NCI-H345 treated with DMSO at 0.1 percent for 48 hours (cell line): ENCODE measurements around the gene MTFR2.
A peak's percentile ranks its signal among the peaks of the same experiment; 100 is the strongest.

Experiments
- DNase-seq: peaks from one replicate; lab custom pipeline; 2025; ENCODE audit not compliant: unreplicated experiment; lab: John Stamatoyannopoulos, UW

MTFR2 gene

DNA sequence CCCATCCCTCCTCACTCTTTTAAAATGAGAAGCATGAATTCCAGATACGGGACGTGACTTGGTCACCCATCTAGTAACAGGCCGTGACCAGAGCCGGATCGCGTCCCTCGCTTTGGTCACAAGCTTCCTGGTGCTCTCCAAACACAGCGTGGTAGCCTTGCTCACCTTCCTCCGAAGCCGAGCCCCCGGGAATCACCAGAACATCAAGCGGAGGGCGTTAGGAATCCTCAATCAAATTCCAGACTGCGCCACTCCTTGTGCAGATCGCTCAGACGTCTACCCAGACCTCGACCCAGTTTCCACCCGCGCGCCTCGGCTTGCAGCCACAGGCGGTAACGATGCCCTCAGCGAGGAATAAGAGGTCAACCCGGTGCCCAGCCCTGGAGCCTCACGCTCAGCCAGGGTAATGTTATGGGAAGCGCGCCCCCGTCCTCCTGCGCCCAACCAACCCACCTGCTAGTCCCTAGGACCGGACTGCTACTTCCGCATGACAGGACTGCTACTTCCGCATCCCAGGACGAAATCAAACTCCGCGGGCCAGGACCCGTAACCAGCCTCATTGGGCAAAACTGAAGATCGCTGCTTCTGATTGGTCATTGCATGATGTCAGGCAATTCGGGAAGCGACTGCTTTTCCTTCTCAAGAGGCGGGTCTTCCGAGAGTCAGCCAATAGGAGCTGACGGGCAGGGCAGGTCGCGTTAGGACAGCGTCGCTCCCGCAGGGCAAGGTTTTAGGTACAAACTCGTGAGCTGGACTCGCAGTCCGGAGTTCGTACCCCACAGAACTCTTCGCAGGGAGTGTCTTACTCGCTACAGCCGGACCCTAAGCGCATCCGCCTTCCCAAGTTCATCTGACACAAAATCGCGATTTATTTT lies at the start of gene MTFR2:
Gene MTFR2 (minus strand): TSS at position 501 of the 875 bp plus-strand sequence. CDS start 1,212 bp downstream, outside the sequence.
- DNase-seq: peak; percentile 96

GRCh38 chr6:136294621-136295020 lies 44.5 kb upstream of the MTFR2 start:
- DNase-seq: no peak

GRCh38 chr6:136290410-136291010 lies 40.4 kb upstream of the MTFR2 start:
- DNase-seq: peak; percentile 60

DNA sequence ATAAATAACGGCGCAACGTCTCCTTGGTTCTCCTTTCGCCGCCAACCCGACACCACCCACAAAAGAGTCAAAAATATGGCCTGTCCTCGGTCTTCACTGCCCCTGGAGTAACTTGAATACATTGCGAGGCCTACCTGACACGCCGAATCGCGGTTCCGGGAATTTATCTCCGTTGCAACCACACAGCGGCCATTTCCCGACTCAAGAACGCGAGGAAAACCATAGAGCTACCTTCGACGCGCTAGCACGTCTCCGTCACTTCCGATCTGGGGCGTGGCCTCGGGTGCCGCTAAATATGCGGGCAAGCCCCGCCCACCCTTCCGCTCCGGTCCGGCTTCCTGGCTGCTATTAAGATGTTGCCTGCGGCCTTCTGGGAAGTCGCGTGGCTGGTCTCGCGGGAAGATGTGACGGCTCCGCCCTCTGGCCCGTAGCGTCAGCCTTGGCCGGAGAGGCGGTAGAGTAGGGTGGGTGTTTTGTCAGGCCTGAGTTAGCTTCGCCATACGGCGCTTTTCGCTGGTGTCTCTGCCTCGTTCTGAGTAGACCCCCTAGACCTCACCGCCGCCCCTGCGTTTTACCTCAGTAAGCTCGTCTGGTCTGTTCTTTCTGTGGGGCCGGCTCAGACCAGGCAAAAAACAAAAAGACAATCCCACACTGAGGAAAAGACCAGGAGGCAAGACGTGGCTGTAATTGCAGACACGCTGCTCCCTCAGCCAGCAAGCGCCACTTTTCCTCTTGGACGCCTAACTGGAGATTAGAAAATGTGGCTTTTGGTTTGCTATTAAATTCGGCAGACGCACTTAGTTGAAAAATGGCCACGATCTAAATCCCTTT lies 39.7 kb upstream of the MTFR2 start, which contains the start of gene BCLAF1:
Gene BCLAF1 (minus strand): TSS at position 268 of the 831 bp plus-strand sequence. CDS start 9,980 bp downstream, outside the sequence.
- peak; percentile 96 for DNase-seq

DNA sequence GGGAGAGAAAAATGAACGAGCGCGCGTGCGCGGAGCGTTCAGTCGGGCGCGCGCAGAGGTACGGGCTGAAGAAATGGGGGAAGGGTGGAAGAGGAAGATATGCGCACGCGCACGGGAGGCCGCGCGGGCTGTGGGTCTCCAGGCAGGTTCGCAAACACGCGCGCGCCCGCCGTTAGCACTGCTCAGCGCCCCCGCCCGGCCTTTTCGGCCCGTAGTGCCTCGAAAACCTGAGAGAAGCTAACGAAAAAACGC lies 39.1 kb upstream of the MTFR2 start:
- DNase-seq: peak; percentile 89

DNA sequence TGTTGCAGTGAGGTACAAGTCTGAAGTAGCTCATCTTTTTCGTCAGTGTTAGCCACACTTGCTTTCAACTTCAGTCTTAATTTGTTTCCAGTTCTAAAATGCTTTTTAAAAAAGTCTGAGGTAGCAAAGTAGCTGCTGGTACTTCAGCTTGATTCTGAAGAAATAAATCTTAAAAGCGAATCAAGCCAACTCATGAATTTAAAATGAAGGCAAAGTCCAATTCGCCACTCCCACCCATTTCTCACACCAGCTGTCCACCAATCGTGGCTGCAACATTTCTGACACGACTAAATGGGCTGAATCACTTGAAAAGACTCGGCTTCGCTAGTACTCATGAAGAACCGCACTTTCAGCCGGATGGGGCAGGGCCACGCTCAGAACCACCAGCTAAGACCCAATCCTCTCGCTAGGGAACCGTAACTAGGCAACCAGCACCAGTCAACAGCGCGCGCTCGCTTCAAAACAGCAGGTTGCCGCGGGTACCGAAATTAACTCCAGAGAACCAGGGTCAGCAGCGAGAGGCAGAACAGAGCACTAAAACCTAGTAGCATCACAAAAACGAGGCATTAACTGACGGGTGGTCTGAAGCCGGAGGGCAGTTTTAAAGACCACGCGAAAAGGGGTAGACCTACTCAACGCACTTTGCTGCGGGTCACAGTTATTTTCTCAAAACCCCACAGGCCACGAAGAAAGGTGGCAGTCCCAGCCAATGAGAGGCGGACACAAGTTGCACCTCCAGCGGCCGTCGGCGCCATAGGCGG lies 38.6 kb upstream of the MTFR2 start:
- DNase-seq: peak; percentile 25

GRCh38 chr6:136284909-136285308 lies 34.8 kb upstream of the MTFR2 start:
- DNase-seq: no peak

- DNase-seq: no peak
These were observed 32.8 kb upstream of the MTFR2 start for GRCh38 chr6:136282906-136283305.

- DNase-seq: no peak
These were observed 30.0 kb upstream of the MTFR2 start for GRCh38 chr6:136280032-136280609.

- no peak for DNase-seq
These were observed 24.0 kb upstream of the MTFR2 start for GRCh38 chr6:136274062-136274461.

DNA sequence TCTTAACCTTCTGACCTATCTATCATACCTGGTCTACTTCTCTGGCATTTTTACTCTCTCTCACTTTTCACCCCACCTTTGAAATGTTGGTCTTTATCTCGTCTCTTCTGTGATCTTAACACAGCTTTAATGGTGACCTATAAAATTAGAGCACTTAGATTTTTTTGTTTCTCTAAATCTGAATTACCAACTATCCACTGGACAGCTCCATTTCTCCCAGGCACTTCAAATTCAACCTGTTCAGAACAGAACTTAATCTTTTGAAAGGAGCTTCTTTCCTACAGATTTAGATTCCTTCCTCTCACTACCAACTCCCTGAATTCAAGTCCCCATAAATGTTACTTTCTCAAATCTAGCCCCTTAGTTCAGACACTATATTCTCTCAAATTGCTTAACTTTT lies 15.0 kb upstream of the MTFR2 start:
- DNase-seq: no peak

DNA sequence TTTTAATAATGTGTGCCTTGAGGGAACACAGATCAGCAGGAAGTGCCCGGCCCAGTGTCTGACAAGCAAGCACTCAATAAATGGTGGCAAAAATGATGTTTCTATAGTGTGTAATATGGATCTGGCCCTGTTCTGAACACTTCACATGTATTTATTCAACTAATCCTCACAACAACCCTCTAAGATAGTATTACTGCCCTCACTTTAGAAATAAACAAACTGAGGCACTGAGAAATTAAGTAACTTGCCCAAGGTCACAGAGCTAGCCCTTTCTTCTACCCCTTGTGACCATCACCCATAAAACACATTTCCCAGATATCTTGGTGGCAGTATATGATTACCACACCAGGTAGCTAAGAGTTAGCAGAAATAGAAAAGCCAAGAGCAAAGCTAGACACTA lies 12.8 kb upstream of the MTFR2 start:
- no peak for DNase-seq

- no peak for DNase-seq
These were observed 4.8 kb upstream of the MTFR2 start for GRCh38 chr6:136254851-136255466.

- no peak for DNase-seq
These were observed 3.6 kb upstream of the MTFR2 start for GRCh38 chr6:136253734-136254133.

DNA sequence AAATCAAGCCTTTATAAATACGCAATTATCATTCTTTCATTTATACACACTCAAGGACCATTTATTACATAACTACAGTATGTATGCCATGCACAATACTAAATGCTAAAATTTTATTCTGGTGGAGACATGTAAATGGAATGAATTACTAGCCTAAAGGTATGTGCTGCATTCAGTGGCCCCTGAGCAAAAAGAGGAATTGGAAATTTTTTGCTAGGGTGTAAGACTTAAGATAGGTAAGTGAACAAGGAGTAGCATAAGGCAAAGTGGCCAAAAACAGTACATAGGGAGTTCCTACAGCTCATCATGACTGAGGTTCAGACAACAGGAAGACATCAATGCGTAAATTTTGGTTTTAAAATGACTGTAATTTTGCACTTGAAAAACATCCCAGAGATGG lies 2.3 kb upstream of the MTFR2 start:
- no peak for DNase-seq

DNA sequence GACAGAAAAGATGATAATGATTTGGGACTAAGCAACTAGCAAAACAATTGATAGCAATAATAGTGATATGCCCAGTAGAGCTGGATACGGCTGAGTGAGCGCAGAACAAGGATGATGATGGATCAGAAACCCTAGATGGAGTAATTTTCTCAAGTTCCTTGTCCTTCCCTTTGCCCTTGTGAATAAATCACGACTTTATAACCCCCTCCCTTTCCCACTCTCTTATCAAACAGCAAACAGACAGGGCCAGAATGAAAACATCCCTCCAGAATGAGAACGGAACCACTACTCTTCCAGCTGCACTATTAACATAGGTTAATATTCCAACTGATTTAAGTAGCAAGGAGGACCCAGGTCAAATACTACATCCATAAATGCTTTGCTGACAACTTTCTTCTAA lies 1.3 kb upstream of the MTFR2 start:
- no peak for DNase-seq

DNA sequence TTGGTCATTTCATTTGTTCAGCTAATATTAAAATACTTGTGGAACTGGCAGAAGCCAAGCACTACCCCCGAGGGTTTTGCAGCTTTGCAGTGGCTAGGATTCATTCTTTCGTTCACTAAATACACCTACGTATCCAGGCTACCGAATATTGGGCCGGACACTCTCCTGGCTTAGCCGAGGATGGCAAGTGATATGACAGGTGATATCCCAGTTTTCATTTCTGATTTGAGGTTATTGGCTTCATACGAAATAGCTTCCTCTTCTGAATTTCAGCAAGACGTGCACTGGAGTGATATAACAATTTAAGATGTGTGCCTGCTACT lies 536 bp upstream of the MTFR2 start:
- no peak for DNase-seq

DNA sequence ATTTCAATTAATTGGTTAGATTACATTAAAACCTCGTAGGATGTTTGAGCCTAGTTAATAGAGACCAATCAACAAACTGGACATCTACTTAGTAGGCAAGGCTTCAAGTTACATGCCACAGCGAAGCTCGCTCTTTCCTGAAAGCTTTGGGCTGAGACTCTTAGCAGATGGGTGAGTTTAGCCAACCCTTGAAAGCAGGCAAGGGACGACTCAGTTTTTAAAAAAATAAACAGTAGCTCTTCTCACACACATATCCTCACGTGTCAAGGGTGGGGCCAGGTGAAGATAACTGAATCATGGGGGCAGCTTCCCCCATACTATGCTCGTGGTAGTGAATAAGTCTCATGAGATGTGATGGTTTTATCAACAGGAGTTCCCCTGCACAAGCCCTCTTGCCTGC lies 775 bp downstream of the MTFR2 start:
- no peak for DNase-seq

- no peak for DNase-seq
These were observed 6.0 kb downstream of the MTFR2 start for GRCh38 chr6:136244061-136244616.
